22Rv1 (cell line): ENCODE results near the gene EEPD1.

Source experiments
- CTCF ChIP-seq: fragments of 450-650 bp; IDR thresholded peaks from 2 replicates; pipeline ENCODE4 v1.5.1; 2017; ENCODE audit warnings: mild to moderate bottlenecking
- ZFX ChIP-seq: fragments of 450-650 bp; IDR thresholded peaks from 2 replicates; pipeline ENCODE4 v1.6.1; 2017; ENCODE audit warnings: antibody characterized with exemption, borderline replicate concordance

GRCh38 chr7:36231406-36231805 lies 78.4 kb downstream of the EEPD1 start:
- no peak for TF ChIP-seq CTCF
- TF ChIP-seq ZFX, result no peak
